HepG2 (cell line): ENCODE data around the gene SLC25A47. TPM values are rescaled to one million over a fixed set of nuclear protein-coding genes. Genes with fewer than 3 reads are reported as not detected.
A peak's percentile ranks its signal among the peaks of the same experiment; 100 is the strongest.

ENCODE experiments used
- DNMT3B ChIP-seq: conservative IDR thresholded peaks from 2 replicates; pipeline ENCODE4 v1.6.1; 2016; ENCODE audit warnings: missing biosample characterization, control low read depth
- ELF1 ChIP-seq: sonication (generic); formaldehyde crosslinking; IDR thresholded peaks from 2 replicates; pipeline ENCODE4 v1.4.0; 2020; ENCODE audit warnings: missing genetic modification reagents
- HNF4A ChIP-seq: sonication (generic); formaldehyde crosslinking; IDR thresholded peaks from 2 replicates; pipeline ENCODE4 v1.4.0; 2020; ENCODE audit warnings: missing genetic modification reagents
- MED1 ChIP-seq: sonication (generic); formaldehyde crosslinking; IDR thresholded peaks from 2 replicates; pipeline ENCODE4 v1.4.0; 2020; ENCODE audit warnings: missing genetic modification reagents
- NFE2L1 ChIP-seq: sonication (generic); formaldehyde crosslinking; IDR thresholded peaks from 2 replicates; pipeline ENCODE4 v1.4.0; 2020; ENCODE audit warnings: missing genetic modification reagents, mild to moderate bottlenecking, borderline replicate concordance
- NR2F6 ChIP-seq, 2 experiments: IDR thresholded peaks; 2 replicates each; pipeline ENCODE4 v1.6.1; 2016; ENCODE audit warnings: antibody characterized with exemption in 1 of 2, mild to moderate bottlenecking in 1 of 2
- SATB2 ChIP-seq: sonication (generic); formaldehyde crosslinking; IDR thresholded peaks from 2 replicates; pipeline ENCODE4 v1.5.0; 2020; ENCODE audit warnings: missing genetic modification reagents
- ZNF670 ChIP-seq: sonication (generic); formaldehyde crosslinking; IDR thresholded peaks from 2 replicates; pipeline ENCODE4 v1.8.0; 2022; ENCODE audit warnings: mild to moderate bottlenecking, missing genetic modification reagents, borderline replicate concordance
- ZNF746 ChIP-seq: sonication (generic); formaldehyde crosslinking; IDR thresholded peaks from 2 replicates; pipeline ENCODE4 v1.8.0; 2022; ENCODE audit warnings: mild to moderate bottlenecking, missing genetic modification reagents
- ZSCAN30 ChIP-seq: sonication (generic); formaldehyde crosslinking; IDR thresholded peaks from 2 replicates; pipeline ENCODE4 v1.5.0; 2020; ENCODE audit warnings: mild to moderate bottlenecking, missing genetic modification reagents
- polyA plus RNA-seq, 8 experiments: library from polyadenylated mRNA; depleted of rRNA in 3 of 8; stranded (reverse) in 7 of 8; unstranded in 1 of 8; fragments of >200 nt; fragmentation: Illumina TruSeq in 4 of 8; extraction: Trizol in 4 of 8; gene quantifications; 2 replicates each; pipeline versions ENCODE4 v1.2.1 to v1.2.3, GENCODE V29; 2011 to 2016; ENCODE audit warnings: low read depth in 4 of 8, missing spikeins in 1 of 8, mixed read lengths in 1 of 8; ENCODE audit not compliant: insufficient read depth in 1 of 8
- total RNA-seq, 5 experiments: library from RNA; depleted of rRNA; stranded (reverse); fragments of >200 nt; fragmentation: Illumina TruSeq; extraction: Trizol; gene quantifications; 2 replicates each; pipeline ENCODE4 v1.2.3, GENCODE V29; 2016; ENCODE audit warnings: low read depth in 1 of 5
- TF ChIP-seq, protein P1 (sequence below): sonication (generic); formaldehyde crosslinking; IDR thresholded peaks from 2 replicates; pipeline ENCODE4 v1.5.0; 2020; ENCODE audit warnings: mild to moderate bottlenecking, missing genetic modification reagents, borderline replicate concordance
- TF ChIP-seq, protein P2 (sequence below): sonication (generic); formaldehyde crosslinking; IDR thresholded peaks from 2 replicates; pipeline ENCODE4 v1.4.0; 2020; ENCODE audit warnings: missing genetic modification reagents, low read depth, mild to moderate bottlenecking, borderline replicate concordance
- TF ChIP-seq, protein P3 (sequence below): sonication (generic); formaldehyde crosslinking; IDR thresholded peaks from 2 replicates; pipeline ENCODE4 v1.4.0; 2020; ENCODE audit warnings: missing genetic modification reagents
- TF ChIP-seq, protein P4 (sequence below): sonication (generic); formaldehyde crosslinking; IDR thresholded peaks from 2 replicates; pipeline ENCODE4 v1.4.0; 2020; ENCODE audit warnings: missing genetic modification reagents, borderline replicate concordance
- TF ChIP-seq, protein P5 (sequence below): IDR thresholded peaks from 2 replicates; pipeline ENCODE4 v1.6.1; 2016; ENCODE audit warnings: missing compliant biosample characterization, missing genetic modification reagents, borderline replicate concordance
- TF ChIP-seq, protein P6 (sequence below): IDR thresholded peaks from 2 replicates; pipeline ENCODE4 v1.6.1; 2016; ENCODE audit warnings: missing genetic modification reagents, missing compliant biosample characterization

The SLC25A47 gene
- total and polyA plus RNA-seq, 2 of the 13 experiments (the other 11 are each of a cell fraction or from before 2014, with no cell fraction given), result 1.0 to 1.7 TPM

DNA sequence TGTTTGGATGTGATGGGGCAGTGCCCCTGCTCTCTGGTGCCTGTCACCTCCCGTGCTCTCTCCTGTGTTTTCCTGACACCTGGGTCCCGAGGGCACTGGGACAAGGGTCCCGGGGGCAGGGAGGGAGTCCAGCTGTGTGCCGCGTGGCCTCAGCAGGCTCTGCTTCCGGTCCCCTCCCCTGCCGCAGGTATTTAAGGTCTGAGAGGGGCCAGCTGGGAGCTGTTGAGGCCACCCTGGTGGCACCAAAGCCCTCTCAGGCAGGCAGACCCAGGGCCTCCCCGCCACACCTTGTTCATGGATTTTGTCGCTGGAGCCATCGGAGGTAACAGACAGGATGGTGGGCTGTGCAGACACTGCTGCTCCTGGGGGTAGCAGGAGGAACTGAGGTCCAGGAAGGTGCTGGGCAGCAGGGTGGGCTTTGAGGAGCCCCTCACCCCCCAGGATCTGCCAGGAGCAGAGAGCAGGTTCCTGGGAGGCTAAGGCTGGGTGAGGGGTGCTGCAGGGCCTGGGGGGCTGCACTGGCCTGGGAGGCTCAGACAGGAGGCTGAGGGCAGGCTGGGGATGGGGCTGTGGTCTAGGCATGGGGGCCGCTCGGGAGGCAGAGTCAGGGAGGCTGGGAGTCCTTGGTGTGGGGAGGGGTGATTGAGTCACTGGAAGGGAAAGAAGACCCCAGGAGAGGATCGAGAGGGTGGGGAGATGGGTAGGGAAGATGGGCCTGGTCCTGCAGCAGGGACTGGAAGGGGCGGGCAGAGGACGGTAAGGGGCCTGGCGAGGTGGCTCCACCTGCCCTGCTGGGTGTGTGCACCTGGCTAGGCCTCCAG lies at the start of gene SLC25A47 (continued):
- TF ChIP-seq, protein P1, sequence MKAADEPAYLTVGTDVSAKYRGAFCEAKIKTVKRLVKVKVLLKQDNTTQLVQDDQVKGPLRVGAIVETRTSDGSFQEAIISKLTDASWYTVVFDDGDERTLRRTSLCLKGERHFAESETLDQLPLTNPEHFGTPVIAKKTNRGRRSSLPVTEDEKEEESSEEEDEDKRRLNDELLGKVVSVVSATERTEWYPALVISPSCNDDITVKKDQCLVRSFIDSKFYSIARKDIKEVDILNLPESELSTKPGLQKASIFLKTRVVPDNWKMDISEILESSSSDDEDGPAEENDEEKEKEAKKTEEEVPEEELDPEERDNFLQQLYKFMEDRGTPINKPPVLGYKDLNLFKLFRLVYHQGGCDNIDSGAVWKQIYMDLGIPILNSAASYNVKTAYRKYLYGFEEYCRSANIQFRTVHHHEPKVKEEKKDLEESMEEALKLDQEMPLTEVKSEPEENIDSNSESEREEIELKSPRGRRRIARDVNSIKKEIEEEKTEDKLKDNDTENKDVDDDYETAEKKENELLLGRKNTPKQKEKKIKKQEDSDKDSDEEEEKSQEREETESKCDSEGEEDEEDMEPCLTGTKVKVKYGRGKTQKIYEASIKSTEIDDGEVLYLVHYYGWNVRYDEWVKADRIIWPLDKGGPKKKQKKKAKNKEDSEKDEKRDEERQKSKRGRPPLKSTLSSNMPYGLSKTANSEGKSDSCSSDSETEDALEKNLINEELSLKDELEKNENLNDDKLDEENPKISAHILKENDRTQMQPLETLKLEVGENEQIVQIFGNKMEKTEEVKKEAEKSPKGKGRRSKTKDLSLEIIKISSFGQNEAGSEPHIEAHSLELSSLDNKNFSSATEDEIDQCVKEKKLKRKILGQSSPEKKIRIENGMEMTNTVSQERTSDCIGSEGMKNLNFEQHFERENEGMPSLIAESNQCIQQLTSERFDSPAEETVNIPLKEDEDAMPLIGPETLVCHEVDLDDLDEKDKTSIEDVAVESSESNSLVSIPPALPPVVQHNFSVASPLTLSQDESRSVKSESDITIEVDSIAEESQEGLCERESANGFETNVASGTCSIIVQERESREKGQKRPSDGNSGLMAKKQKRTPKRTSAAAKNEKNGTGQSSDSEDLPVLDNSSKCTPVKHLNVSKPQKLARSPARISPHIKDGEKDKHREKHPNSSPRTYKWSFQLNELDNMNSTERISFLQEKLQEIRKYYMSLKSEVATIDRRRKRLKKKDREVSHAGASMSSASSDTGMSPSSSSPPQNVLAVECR (CRISPR knock-in tag), result peak; percentile 58
- TF ChIP-seq, protein P2, sequence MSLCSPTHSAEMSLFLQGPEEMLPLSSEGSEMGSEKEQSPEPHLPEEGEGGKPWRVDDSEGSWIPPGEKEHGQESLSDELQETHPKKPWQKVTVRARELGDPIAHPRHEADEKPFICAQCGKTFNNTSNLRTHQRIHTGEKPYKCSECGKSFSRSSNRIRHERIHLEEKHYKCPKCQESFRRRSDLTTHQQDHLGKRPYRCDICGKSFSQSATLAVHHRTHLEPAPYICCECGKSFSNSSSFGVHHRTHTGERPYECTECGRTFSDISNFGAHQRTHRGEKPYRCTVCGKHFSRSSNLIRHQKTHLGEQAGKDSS, result 0 out of 2 replicates have a peak, but pooled peaks have one; percentile 20
- TF ChIP-seq, protein P3, sequence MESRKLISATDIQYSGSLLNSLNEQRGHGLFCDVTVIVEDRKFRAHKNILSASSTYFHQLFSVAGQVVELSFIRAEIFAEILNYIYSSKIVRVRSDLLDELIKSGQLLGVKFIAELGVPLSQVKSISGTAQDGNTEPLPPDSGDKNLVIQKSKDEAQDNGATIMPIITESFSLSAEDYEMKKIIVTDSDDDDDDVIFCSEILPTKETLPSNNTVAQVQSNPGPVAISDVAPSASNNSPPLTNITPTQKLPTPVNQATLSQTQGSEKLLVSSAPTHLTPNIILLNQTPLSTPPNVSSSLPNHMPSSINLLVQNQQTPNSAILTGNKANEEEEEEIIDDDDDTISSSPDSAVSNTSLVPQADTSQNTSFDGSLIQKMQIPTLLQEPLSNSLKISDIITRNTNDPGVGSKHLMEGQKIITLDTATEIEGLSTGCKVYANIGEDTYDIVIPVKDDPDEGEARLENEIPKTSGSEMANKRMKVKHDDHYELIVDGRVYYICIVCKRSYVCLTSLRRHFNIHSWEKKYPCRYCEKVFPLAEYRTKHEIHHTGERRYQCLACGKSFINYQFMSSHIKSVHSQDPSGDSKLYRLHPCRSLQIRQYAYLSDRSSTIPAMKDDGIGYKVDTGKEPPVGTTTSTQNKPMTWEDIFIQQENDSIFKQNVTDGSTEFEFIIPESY (CRISPR knock-in tag), result no peak
- TF ChIP-seq SATB2 (no peak), DNMT3B (CRISPR knock-in tag) (no peak), NFE2L1 (CRISPR knock-in tag) (no peak), MED1 (CRISPR knock-in tag) (peak; percentile 72), HNF4A (CRISPR knock-in tag) (peak; percentile 51; the same call in 1 of the 2 replicates), ELF1 (CRISPR knock-in tag) (peak; percentile 60; the same call in 1 of the 2 replicates), NR2F6 (IDR thresholded peaks at IDR 0.05) (peak; percentile 49; the same call in 1 of the 2 replicates), NR2F6 (CRISPR knock-in tag; IDR thresholded peaks at IDR 0.05) (peak; percentile 80; the same call in 1 of the 2 replicates), ZNF670 (CRISPR knock-in tag) (peak; percentile 90), ZSCAN30 (CRISPR knock-in tag) (no peak), ZNF746 (CRISPR knock-in tag) (0 out of 2 replicates have a peak, but pooled peaks have one; percentile 17)
- TF ChIP-seq, protein P4, sequence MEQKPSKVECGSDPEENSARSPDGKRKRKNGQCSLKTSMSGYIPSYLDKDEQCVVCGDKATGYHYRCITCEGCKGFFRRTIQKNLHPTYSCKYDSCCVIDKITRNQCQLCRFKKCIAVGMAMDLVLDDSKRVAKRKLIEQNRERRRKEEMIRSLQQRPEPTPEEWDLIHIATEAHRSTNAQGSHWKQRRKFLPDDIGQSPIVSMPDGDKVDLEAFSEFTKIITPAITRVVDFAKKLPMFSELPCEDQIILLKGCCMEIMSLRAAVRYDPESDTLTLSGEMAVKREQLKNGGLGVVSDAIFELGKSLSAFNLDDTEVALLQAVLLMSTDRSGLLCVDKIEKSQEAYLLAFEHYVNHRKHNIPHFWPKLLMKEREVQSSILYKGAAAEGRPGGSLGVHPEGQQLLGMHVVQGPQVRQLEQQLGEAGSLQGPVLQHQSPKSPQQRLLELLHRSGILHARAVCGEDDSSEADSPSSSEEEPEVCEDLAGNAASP (CRISPR knock-in tag), result peak; percentile 72; the same call in 1 of the 2 replicates
- TF ChIP-seq, protein P5, sequence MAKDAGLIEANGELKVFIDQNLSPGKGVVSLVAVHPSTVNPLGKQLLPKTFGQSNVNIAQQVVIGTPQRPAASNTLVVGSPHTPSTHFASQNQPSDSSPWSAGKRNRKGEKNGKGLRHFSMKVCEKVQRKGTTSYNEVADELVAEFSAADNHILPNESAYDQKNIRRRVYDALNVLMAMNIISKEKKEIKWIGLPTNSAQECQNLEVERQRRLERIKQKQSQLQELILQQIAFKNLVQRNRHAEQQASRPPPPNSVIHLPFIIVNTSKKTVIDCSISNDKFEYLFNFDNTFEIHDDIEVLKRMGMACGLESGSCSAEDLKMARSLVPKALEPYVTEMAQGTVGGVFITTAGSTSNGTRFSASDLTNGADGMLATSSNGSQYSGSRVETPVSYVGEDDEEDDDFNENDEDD (CRISPR knock-in tag), result no peak
- TF ChIP-seq, protein P6, sequence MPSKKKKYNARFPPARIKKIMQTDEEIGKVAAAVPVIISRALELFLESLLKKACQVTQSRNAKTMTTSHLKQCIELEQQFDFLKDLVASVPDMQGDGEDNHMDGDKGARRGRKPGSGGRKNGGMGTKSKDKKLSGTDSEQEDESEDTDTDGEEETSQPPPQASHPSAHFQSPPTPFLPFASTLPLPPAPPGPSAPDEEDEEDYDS (CRISPR knock-in tag), result peak; percentile 71
